ENCODE data around the gene GPR162. TPM values are rescaled to one million over a fixed set of nuclear protein-coding genes. Genes with fewer than 3 reads are reported as not detected.

The GPR162 gene
- total RNA-seq, 2 donors from 2014 or later = 0.78 TPM; not detected in 1

DNA sequence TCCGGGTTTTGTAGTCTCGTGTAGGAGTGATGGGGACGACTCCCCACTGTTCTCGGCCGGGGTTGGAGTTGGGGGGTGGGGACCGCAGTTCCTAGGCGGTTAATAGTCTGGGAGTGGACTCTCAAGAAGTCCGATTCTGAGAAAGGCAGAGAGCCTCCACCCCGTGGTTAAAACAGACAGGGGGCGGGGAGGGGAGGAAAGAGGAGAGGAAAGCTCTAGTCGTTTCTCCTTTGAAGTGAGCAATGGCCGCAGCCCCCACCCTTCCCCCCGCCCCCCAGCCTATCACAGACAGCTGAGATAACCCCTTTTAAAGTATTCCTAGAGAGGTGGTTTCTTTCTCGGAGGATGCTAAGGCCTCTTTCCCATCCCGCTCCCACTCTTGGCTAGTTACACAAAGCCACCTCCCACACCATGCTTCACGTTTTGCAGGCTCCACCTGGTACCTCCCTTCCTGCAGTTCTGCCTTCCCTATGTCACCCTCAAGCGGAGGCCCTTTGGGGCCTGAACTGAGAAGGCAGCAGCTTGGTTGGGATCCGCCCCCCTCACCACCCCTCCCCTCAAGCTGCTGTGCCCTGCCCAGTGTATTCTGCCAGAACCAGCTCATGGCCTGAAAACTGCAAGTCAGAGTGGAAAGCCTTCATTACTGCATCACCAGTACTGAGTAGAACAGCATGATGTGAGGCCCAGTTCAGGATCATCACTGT, 31.2 kb downstream of the GPR162 start:
- DNase-seq = peak in 1 of 4 donors; percentile 22
- Histone ChIP-seq H3K4me3 (peak overlapping the region in 1 of 2 donors; percentile 45), H3K4me1 (peaks cover 28% of the 10 kb centered on the region), H3K36me3 (replicated peaks in 1 of 2; ENCODE audit: insufficient read depth in 1 of 2, low read depth in 2 of 2) (peaks cover 6 to 8% of the 10 kb centered on the region in 2 donors), H3K9me3 (no peaks in the 10 kb centered on the region), H3K27me3 (no peaks in the 10 kb centered on the region), H3K27ac (peak overlapping the region in 2 of 4 donors; percentile 98)
- 3 to 4% methylated on average over 17 to 18 of the region's 18 CpGs for WGBS, 2 donors
- intact Hi-C loops (cut with DNase I) = no loop called here
- no peak for ATAC-seq
- TF ChIP-seq, protein P1, sequence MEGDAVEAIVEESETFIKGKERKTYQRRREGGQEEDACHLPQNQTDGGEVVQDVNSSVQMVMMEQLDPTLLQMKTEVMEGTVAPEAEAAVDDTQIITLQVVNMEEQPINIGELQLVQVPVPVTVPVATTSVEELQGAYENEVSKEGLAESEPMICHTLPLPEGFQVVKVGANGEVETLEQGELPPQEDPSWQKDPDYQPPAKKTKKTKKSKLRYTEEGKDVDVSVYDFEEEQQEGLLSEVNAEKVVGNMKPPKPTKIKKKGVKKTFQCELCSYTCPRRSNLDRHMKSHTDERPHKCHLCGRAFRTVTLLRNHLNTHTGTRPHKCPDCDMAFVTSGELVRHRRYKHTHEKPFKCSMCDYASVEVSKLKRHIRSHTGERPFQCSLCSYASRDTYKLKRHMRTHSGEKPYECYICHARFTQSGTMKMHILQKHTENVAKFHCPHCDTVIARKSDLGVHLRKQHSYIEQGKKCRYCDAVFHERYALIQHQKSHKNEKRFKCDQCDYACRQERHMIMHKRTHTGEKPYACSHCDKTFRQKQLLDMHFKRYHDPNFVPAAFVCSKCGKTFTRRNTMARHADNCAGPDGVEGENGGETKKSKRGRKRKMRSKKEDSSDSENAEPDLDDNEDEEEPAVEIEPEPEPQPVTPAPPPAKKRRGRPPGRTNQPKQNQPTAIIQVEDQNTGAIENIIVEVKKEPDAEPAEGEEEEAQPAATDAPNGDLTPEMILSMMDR (IDR thresholded peaks at IDR 0.05) = no peak
- TF ChIP-seq POLR2A (IDR thresholded peaks at IDR 0.05) = no peak

DNA sequence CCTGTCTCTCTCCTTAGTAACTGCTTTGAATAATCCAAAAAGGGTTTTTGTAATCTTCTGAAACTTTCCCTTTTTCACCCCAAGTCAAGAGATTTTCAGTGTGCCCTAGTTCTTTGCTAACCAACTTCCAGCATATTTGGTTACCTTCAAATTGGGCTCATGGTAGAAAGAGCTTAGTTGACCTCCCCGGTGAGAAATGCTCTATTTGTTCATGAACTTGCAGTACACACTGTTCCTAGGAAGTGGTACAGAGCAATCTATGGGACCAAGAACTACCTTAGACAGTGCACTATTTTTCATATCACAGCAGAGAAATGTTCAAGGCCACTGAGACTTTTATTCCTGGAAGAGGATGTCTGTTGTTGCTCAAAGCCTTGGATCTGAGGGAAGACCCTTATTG, 32.0 kb downstream of the GPR162 start:
- no peak for ATAC-seq
- no peaks in the 10 kb centered on the region for H3K9me3 ChIP-seq
- peaks cover 9 to 16% of the 10 kb centered on the region in 2 donors for H3K36me3 ChIP-seq (replicated peaks in 1 of 2; ENCODE audit: insufficient read depth in 1 of 2, low read depth in 2 of 2)
- intact Hi-C loops (cut with DNase I) = no loop called here
- H3K4me1 ChIP-seq = peaks cover 28% of the 10 kb centered on the region
- H3K4me3 ChIP-seq = no peak overlapping the region
- WGBS, 2 donors = 47 to 59% methylated on average over 1 of the region's 1 CpG
- no peak for DNase-seq
- no peaks in the 10 kb centered on the region for H3K27me3 ChIP-seq
- no peak overlapping the region for H3K27ac ChIP-seq
- TF ChIP-seq, protein P1 (IDR thresholded peaks at IDR 0.05) = no peak
- no peak for TF ChIP-seq POLR2A (IDR thresholded peaks at IDR 0.05)

DNA sequence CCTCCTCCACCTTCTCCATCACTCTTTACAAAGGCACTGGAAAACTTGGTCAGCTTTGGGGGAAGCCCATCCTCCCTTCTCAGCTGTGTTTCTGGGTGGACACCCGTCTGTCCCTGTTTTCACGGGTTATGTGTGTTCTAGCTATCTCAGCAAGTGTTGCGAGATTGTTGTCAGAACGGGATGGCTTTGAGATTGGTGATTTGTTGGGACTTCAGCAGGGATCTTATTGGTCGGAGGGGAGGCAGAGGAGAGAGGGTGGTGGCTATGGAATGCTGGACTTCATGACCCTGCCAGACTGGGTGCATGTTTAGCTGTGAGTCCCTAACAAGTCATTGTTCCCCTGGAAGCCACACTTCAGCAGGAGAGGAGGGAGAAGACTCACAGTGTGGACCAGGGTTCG, 32.4 kb downstream of the GPR162 start:
- Histone ChIP-seq H3K27ac (no peak overlapping the region), H3K27me3 (no peaks in the 10 kb centered on the region), H3K9me3 (no peaks in the 10 kb centered on the region), H3K36me3 (replicated peaks in 1 of 2; ENCODE audit: insufficient read depth in 1 of 2, low read depth in 2 of 2) (peaks cover 9 to 16% of the 10 kb centered on the region in 2 donors), H3K4me1 (peaks cover 28% of the 10 kb centered on the region), H3K4me3 (no peak overlapping the region)
- TF ChIP-seq POLR2A (IDR thresholded peaks at IDR 0.05) = no peak
- TF ChIP-seq, protein P1 (IDR thresholded peaks at IDR 0.05) = no peak
- DNase-seq (no peak), ATAC-seq (no peak)
- intact Hi-C loops (cut with DNase I) = no loop called here
- WGBS, 2 donors = 50 to 64% methylated on average over 6 of the region's 6 CpGs

DNA sequence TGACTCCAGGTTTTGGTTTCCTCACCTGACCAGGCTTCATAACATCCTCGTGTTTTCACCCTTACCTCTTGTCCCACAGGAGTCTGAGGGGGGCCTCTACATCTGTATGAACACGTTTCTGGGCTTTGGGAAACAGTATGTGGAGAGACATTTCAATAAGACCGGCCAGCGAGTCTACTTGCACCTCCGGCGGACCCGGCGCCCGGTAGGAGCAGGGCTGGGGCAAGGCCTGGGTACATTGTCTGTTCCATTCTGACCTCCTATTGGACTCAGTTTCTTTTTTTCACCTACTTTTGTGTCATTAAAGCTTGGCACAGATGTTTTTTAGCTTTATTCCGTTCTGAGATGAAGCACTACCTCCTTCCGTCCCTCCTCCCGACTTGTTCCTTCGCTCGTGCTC, 33.7 kb downstream of the GPR162 start:
- ATAC-seq (no peak), DNase-seq (no peak)
- TF ChIP-seq POLR2A (IDR thresholded peaks at IDR 0.05) = no peak
- TF ChIP-seq, protein P1 (IDR thresholded peaks at IDR 0.05) = no peak
- 86 to 93% methylated on average over 14 of the region's 14 CpGs for WGBS, 2 donors
- H3K27ac ChIP-seq = no peak overlapping the region
- peaks cover 16 to 18% of the 10 kb centered on the region in 2 donors for H3K36me3 ChIP-seq (replicated peaks in 1 of 2; ENCODE audit: insufficient read depth in 1 of 2, low read depth in 2 of 2)
- H3K27me3 ChIP-seq = no peaks in the 10 kb centered on the region
- peaks cover 28% of the 10 kb centered on the region for H3K4me1 ChIP-seq
- no peaks in the 10 kb centered on the region for H3K9me3 ChIP-seq
- intact Hi-C loops (cut with DNase I) = no loop called here
- H3K4me3 ChIP-seq = no peak overlapping the region

DNA sequence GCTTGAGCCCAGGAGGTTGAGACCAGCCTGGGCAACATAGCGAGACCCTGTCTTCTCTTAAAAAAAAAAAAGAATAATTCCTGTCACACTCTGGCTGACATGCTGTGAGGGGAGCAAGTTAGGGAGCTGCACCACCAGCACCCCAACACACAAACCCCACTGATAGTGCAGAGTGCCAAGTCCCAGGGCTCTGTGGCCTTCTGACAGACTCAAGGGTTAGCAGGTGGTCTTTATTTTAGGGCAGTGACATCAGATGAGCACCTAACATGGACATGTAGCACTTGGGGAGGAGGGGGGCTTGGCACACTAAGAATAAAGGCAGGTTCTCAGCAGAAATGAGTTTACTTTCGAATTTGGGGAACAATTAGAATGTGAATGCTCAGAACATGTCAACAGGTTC, 37.2 kb downstream of the GPR162 start:
- intact Hi-C loops (cut with DNase I) = no loop called here
- H3K36me3 ChIP-seq (replicated peaks in 1 of 2; ENCODE audit: insufficient read depth in 1 of 2, low read depth in 2 of 2) = peaks cover 16 to 37% of the 10 kb centered on the region in 2 donors
- no peak for DNase-seq
- H3K9me3 ChIP-seq = no peaks in the 10 kb centered on the region
- no peak overlapping the region for H3K27ac ChIP-seq
- H3K27me3 ChIP-seq = no peaks in the 10 kb centered on the region
- 80 to 89% methylated on average over 2 of the region's 2 CpGs for WGBS, 2 donors
- no peak overlapping the region for H3K4me3 ChIP-seq
- TF ChIP-seq, protein P1 (IDR thresholded peaks at IDR 0.05) = no peak
- no peak for TF ChIP-seq POLR2A (IDR thresholded peaks at IDR 0.05)
- peaks cover 5% of the 10 kb centered on the region for H3K4me1 ChIP-seq
- no peak for ATAC-seq
